Subcutaneous adipose tissue (tissue), 4 donors: ENCODE data around the gene ASCC2. TPM values are rescaled to one million over a fixed set of nuclear protein-coding genes. Genes with fewer than 3 reads are reported as not detected.

Experiments used
- total RNA-seq, 4 donors: library from RNA; depleted of rRNA; stranded (reverse); fragments of >200 nt; gene quantifications; one replicate each; pipeline ENCODE4 v1.1.0, GENCODE V29; 2016
- TF ChIP-seq, protein P1 (sequence below): fragments of 450-650 bp; IDR thresholded peaks from one replicate; pipeline ENCODE4 v1.5.1; 2016; ENCODE audit warnings: low read depth, mild to moderate bottlenecking, control low read depth, antibody characterized with exemption, moderate library complexity

The ASCC2 gene
- total RNA-seq, 4 donors from 2014 or later = 37.7 to 113 (median 64.8) TPM

- TF ChIP-seq, protein P1, sequence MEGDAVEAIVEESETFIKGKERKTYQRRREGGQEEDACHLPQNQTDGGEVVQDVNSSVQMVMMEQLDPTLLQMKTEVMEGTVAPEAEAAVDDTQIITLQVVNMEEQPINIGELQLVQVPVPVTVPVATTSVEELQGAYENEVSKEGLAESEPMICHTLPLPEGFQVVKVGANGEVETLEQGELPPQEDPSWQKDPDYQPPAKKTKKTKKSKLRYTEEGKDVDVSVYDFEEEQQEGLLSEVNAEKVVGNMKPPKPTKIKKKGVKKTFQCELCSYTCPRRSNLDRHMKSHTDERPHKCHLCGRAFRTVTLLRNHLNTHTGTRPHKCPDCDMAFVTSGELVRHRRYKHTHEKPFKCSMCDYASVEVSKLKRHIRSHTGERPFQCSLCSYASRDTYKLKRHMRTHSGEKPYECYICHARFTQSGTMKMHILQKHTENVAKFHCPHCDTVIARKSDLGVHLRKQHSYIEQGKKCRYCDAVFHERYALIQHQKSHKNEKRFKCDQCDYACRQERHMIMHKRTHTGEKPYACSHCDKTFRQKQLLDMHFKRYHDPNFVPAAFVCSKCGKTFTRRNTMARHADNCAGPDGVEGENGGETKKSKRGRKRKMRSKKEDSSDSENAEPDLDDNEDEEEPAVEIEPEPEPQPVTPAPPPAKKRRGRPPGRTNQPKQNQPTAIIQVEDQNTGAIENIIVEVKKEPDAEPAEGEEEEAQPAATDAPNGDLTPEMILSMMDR = no peak
Observed at GRCh38 chr22:29815580-29815979, 22.5 kb downstream of the ASCC2 start.

DNA sequence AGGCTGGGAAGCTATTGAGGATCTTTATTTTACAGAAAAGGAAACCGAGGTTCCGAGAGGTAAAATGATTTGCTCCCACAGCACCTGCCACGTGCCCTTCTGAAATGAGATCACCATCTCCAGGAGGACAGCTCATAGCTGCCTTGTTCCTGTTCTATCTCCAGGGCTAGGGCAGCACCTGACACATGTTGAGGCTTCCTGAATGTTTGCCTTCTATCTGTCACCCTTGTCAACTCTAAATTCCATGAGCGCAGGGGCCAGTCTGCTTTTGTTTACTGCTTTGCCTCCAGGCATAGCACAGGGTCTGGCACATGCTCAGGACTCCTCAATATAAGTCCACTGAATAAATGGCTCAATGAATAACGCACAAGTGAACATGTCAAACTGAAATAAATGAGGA lies 24.1 kb downstream of the ASCC2 start:
- TF ChIP-seq, protein P1 = no peak

- TF ChIP-seq, protein P1 = no peak
Observed at GRCh38 chr22:29813563-29813962, 24.5 kb downstream of the ASCC2 start.

- TF ChIP-seq, protein P1 = no peak
Observed at GRCh38 chr22:29813126-29813525, 24.9 kb downstream of the ASCC2 start.

DNA sequence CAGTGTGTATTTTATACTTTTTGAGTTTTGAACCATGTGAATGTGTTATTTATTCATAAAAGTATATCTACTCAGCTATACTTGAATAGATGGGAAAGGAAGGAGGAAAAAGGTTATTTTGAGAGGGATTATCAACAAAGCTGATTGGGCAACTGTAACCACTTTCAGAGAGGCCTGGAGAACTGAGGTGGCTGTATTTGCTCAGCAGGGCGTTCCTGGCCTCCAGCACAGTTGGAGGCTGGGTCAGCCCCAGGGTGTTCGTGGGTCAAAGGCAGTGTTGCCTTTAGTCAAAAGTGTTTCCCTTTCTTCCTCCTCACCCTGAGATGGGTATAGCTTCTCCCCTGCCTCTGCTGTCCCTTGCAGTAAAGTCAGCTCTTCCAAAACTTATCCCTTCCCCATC lies 26.7 kb downstream of the ASCC2 start:
- TF ChIP-seq, protein P1 = no peak

DNA sequence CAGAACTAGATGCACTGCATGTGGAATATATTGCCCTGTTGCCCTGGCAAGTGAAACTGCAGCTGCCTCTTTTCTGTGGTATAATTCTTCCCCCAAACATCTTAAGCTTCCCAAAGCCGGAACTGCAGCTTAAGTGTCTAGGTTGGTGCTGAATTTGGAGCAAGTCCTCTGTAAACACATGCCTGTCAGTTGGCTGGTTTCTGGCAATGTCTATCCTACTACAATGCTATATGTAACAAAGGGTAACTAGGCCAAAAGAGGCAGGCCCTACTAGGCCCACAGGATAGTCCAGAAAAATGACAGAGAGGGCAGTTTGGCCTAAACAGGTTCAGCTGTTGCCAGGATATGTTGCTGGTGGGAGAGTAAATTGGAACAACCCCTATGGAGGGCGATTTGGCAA lies 27.9 kb downstream of the ASCC2 start:
- TF ChIP-seq, protein P1 = no peak

GRCh38 chr22:29806196-29806595 lies 31.9 kb downstream of the ASCC2 start:
- TF ChIP-seq, protein P1 = no peak
